Measurements from ENCODE around the gene RELN.
A peak's percentile ranks its signal among the peaks of the same experiment; 100 is the strongest.

RELN gene

DNA sequence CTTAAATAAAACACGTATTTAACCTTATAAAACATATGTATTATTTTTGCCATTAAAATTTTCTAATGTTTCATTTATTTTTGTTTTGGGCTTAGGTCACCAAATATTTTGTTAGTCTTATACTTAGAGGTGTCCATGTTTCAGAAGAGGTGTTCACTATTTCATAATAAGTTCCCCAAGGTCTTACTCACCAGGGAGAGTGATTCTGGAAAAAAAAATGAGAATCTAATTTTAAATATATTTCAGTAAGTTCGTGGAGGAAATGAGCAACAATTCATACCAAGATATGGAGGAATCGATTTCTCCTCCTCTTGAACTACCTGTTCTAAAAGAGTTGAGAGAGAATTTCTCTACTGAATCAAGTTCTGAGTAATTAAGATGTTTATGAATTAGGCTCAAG is 271.9 kb downstream of the RELN start:
- no peak for DNase-seq (ENCODE audit: low read depth)

DNA sequence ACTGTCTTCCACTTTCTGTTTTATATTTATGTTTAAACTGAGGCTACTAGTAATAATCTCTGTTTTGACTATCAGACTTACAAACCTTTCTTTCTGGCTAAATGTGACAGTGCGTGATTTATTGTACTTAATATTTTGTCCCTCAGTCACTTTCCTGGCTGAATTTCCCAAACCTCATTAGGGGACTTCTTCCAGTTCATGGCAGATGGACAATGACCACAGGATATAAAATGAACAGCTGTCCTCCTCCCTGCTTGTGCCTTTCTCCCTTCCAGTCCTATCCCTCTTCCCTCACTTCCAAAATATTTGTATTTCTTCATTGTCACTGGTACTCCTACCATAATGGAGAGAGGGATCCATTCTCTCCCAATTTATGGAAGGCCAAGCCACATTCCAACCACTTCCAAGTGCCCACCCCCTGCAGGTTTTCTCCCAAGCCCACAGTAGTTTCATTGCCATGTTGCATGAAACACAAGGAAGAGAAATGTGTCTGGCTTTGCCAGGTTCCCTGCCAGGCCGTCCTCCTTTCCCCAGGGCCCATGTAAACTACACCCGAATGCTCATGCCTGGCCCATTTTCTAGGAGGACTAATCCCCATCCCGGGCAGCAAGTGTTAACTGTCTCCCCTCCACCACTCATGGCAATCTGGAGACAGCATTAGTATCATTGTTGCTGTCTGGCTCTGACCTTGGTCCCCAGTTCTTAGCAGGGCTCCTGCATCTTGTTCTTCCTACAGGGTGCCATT is 273.9 kb downstream of the RELN start:
- DNase-seq (ENCODE audit: low read depth) = no peak

DNA sequence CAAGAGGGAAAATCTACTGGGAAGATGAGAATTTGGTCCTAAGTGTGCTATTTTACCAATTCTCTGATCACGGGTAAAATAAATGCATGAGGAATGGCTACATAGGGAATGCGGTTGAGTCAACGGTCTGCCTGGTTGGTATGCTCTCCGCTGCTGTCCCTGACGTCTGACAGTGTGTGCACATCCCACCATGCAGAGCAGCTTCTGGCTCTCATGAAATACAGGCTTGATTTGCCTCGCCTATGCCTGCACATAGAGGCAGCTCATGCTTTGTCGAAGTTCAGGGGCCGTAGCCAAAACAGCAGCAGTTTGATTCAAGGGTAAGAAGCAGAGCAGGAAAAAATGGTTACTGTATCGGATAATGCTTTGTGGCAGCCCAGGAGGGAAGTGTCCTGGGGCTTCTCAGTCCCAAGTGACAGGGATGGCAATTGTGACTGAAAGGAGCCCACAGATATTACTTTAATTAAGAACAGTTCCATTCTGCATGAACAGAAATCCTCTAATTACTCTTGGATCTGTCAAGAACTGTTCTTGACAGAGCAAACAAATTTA is 275.0 kb downstream of the RELN start:
- peak; percentile 38 for DNase-seq (ENCODE audit: low read depth)

DNA sequence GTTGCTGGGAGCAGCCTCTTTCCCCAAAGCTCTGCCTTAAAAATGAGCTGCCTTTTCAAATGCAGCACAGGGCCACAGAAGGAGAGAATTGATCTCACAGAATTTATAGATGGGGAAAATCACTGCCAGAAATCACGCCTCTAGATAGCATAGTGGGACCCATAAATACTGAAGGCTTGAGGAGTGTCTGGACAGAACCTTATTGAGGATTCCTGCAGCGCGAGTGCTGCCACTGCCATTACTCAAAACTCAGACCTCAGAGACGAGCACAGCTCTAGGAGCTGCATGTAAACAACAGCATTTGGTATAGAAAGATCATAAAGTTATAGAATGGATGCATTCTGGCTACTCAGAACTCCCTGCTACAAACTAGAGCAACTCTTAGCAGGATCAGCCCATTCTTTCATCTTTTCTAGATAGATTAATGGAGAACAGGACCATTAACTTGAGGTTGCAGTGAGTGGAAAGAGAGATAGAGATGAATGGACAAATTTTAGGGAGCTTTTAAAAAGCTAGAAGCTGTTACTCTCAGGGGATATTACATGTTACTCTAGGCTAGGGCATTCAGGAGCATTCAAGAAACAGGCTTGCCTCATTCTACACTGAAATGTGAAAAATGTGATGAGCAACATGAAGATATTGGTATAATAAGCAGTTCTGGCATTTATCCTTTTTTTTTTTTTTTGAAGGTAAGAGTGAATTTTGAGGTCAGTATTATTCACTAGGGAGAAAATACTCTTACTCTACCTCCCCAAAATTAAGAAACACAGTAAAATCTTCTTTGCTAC is 276.3 kb downstream of the RELN start:
- peak; percentile 58 for DNase-seq (ENCODE audit: low read depth)

DNA sequence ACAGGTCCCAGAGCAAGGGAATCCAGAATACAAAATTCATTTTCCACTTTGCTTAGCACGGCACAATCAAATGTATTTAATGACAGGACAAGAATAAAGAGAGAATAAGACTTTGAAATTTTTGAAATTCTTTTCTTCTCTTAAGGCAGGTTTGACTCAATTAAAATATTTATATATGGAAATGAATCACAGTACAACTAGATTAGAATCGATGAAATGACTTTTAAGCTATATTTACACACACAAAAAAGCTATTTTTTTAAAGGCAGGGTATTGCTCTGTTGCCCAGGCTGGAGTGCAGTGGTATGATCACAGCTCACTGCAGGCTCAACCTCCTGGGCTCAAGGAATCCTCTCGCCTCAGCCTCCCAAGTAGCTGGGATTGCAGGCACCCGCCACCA is 278.0 kb downstream of the RELN start:
- DNase-seq (ENCODE audit: low read depth) = peak; percentile 37

DNA sequence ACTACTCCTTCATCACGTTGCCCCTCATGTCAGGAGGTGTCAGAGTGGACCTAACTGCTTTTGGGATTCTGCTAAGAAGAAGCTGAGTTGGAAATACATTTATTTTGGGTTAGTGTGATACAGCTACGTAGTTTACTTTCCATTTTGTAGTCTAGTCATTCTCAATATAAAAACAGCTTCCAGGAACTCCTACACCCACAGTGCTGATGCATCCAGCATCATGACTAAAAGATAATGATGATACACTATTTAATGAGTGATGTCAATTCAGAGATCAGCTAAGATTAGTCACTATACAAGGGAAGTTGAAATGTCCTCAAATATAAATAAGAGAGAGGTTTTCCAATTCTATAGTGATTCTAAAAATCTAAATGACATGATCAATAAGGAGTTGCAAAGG is 279.2 kb downstream of the RELN start:
- peak; percentile 67 for DNase-seq (ENCODE audit: low read depth)

DNA sequence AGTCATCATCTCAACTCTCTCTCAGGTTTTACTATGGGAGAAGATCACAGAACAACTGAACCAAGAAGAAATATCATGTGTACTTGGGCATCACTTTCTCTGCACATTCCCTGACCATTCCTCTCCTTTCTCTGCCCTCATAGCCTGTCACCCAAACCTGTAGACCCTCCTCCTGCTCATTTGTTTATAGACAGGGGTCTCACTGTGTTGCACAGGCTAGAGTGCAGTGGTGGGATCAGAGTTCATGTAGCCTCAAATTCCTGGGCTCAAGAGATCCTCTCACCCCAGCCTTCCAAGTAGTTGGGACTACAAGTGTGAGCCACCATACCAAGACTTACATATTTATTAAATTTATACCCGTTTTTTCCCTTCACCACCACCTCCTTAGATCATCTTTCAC is 282.7 kb downstream of the RELN start:
- no peak for DNase-seq (ENCODE audit: low read depth)

DNA sequence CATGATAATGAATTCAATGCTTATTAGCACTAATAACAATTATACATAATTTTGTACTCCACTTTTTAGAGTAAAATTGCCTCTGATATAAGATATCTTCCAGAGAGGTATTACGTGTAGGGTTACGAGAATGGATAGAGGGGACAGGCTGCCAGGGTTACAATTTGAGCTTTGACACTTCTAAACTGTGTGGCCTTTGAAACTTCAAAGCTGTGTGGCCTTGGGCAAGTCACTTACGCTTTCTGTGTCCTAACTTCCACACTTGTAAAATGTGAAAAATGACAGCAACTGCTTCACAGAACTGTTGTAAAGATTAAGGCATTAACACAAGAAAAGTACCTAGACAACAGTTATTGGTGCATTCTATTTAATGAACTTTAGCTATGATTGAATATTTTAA is 283.9 kb downstream of the RELN start:
- no peak for DNase-seq (ENCODE audit: low read depth)

DNA sequence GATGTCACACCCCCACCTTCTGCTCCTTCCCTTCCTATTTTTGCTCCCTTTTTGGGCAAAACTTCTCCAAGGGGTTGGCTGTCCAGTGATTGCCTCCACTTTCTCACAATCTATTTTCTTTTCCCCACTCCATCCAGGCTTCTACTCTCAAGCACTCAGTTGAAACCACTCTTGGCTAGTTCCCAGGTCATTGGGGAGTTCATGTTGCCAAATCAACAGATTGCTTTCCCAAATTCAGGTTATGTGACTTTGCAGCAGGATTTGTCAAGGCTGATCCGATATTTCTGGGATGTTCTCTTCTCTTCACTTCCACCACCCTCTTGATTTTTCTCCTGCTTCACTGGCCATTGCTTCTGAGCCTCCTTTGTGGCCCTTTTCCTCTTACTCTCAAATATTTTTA is 284.8 kb downstream of the RELN start:
- no peak for DNase-seq (ENCODE audit: low read depth)

DNA sequence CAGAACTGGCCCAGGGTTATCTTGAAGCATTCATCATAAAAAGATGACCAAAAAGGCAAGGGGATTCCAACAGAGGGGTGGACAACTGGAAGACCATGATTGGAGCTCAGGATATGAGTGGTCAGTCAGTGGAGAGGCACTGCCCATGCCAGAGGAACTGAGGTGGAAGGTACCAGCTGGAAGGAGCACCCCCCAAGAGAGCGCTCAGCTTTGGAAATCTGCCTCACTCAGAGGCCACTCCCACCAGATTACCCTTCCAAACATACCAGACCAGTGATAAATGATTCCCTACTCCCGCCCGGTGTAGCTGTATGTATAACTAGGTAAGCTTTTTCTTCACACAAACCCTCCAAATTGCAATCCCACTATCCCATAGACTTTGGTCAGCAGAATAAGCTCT is 286.5 kb downstream of the RELN start:
- no peak for DNase-seq (ENCODE audit: low read depth)

DNA sequence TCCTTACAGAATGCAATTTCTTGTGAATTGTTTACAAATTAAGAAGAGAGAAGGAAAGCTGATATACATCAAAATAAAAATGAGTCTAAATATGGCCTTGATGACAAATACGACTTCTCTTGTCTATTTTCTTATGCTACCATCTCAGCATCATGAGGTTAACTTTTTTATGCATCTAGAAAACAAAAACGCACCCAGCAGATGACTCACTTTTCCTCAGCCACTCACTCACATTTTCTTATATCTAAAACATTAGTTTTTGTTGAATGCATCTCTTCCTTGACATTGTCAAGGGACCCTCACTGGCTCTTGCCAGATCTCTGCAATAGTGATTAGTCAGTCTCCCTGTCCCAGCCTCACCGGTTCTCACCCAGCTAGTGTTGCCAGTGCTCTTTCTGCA is 287.0 kb downstream of the RELN start:
- no peak for DNase-seq (ENCODE audit: low read depth)

DNA sequence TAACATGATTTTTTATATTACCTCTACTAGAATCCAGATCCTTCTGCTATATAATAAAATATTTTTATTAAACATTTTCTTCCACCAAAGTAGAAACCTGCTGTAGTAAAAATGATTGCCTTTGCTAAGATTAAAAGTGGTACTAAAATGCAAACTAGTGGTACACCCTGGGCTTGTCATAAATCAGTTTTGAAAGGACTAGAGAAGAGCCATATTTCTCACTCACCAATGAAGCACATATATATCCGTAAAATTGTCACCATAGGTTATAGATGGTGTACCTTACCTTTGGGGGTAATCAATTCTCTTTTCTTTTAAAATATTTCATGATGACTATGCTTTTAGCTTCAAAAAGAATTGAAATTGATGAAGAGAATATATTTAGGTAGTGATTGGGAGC is 290.4 kb downstream of the RELN start:
- DNase-seq (ENCODE audit: low read depth) = no peak

DNA sequence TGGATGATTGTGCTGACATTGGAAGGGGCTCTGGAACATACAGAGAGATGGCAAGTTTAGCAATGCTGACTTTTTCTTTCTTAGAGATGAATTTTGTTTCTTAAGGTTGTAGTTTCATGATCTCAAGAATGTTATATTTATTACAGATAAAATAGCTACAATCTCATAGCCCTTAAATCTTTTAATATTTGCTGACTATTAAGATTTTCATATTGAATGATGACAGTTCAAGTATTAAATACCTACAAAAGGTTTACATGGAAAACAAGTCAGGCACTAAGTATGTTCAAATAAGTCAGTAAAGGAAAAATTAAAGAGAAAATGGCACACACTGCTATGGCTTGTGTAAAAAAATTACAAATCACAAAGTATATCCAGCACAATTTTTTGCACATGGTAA is 291.4 kb downstream of the RELN start:
- no peak for DNase-seq (ENCODE audit: low read depth)

DNA sequence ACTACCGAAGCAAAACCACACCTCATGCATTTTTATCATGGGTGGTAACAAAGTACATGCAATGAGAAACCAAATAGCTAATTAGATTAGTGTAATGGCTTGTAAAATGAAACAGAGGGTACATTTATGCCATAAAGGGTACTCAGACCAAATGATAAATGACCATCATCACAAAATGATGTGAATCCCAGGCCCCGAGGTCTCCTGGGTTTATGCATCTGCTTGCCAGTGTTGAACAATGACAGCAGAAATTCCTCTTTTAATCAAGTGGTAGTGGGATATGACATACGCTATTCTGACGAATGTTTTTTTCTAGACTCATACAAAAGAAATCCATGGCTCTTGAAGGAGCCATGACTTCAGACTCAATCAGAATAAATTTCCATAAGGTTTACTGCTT is 293.9 kb downstream of the RELN start:
- DNase-seq (ENCODE audit: low read depth) = no peak

DNA sequence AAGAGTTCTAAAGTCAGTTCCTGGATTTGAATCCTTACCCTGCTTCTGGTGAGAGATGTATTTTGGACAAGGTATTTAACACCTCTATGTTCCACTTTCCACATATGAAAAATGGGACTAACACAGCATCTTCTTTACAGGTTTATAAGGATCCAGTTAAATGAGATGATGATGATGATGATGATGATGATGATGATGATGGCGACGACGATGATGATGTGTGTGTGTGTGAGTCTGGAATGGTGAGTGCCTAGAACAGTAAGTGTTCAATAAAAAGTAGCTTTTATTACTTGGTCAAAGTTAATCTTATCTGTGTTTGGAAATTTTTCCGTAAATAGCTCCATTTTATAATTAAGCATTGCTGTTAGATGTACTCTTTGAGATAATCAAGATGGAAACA is 295.2 kb downstream of the RELN start:
- no peak for DNase-seq (ENCODE audit: low read depth)

DNA sequence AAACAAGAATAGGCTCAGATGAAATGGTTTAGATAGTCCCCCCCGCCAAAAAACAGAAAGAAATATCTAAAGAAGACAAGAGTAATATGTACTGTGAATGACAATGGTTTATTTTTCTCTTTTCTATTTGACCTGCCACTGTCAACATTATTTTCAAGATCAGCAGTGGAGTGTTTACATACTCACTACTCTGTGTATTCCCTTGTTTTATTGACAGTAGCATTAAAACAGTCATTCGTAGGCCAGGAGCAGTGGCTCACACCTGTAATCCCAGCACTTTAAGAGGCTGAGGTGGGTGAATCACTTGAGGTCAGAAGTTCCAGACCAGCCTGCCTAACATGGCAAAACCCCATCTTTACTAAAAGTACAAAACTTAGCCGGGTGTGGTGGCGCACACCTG is 298.2 kb downstream of the RELN start:
- DNase-seq (ENCODE audit: low read depth) = no peak

DNA sequence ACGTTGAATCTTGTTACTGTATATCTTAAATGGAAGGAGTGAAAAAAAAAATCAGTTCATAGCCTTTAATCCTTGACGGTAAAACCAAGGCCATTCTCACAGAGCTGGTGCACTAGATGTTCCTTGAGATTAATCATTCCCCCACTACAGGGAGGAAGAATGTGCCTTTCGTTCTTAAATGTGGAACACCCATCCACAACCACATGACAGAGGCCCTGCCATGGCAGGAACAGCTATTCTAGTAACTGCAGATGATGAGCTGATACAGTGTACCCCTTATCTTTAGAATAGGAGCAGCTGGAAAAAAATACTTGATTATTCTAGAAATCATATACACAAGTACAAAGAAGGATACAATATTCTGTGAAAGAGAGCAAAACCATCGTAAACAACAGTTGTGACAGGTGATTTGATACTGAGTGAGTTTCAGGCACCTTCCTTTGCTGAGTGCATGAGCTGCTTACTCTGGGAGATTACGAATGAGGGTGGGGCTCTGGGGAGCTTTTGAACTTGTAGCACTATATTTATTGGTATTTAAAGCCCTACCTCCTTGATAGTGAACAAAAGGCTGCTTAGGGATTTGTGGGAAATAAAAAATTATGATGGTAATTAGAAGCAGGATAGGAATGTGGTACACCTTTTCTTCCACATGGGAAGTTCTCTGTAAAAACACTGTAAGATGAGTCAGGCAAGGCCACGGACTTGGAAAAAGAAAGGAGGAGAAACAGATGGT is 299.1 kb downstream of the RELN start:
- no peak for DNase-seq (ENCODE audit: low read depth)

DNA sequence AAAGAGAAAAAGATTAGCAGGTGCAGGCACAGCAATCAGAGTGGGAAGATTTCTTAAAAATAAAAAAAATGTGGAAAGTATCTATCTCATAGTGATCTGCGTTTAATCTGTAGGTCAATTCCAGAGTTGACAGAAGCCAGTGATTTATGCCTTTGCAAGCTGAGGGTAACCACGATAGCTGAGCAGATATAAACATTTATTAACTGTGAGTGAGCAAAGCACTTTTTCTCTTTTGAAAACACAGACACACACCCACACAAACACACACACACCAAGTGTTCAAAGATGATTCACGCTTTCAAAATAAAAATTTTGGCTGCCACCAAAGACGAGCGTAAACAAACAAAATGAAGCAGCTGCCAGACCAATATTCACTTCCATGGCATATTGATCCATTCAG is 300.2 kb downstream of the RELN start:
- DNase-seq (ENCODE audit: low read depth) = peak; percentile 43

DNA sequence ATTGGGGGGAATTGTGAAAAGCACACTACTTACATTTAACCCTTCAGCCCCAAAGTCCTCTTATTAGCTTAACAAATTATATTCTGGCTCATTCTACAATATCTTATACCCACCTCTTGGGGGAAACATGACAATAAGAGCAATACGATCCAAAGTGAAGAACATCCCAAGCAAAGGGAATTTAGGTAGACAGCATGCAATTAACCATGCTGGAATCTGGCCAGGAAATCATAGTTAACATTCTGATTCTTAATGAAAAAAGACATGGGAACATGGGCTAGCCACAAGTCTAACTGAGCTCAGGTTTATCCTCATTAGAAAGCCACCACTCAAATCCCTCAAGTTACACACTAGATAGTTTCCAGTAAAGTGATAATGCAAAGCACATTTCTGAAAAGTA is 301.5 kb downstream of the RELN start:
- no peak for DNase-seq (ENCODE audit: low read depth)

DNA sequence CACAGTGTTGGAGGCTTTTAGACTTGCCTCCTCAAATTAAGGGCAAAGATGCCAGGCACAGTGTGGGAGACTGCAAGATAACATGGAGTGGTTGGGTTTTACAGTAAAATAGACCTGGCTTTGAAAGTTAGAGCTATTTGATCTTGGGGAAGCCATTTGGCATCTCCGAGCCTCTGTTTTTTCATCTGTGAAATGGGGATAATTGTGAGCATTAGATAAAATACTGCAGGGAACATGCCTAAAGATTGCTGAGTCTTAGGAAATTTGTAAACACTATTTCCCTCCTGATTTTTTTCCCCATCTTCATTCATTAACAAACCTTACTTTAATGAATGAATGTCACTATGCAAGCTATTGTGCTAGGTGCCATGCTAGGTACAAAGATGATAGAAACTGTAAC is 302.2 kb downstream of the RELN start:
- DNase-seq (ENCODE audit: low read depth) = no peak

DNA sequence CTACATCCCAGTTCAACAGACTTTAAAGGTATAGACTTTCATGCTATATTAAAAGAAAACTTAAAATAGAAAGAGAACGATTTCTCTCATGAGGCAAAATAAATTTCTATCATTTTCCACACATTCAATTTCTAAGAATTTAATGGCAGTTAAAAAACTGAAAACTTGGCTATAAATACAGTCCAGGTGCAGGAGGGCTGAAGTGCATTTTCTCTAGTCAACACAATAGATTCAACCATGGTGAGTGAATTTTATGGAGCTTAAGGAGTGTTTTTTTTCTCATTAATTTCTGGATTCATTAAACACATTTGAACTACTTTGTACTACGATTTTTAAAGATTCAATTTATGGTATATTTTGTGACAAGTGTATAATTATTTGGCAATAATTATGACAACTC is 302.7 kb downstream of the RELN start:
- DNase-seq (ENCODE audit: low read depth) = no peak

DNA sequence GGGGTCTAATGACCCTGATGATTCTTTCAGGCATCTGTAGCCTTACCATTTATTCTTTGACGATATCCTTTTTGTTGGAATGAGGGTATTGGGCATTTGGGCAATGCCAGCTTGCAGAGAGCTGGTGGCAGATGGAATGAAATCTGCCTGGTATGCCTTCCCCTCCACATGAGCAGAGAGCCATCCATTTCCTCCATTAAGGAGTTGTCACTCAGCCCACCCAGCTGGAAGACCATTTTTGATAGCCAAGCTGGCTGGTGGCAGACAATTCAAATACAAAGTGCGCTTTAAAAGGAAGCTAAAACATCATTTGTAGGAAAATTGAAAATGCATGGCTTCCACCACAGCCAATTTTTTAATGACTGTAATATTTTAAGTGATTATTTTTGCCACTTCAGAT is 303.4 kb downstream of the RELN start:
- no peak for DNase-seq (ENCODE audit: low read depth)

DNA sequence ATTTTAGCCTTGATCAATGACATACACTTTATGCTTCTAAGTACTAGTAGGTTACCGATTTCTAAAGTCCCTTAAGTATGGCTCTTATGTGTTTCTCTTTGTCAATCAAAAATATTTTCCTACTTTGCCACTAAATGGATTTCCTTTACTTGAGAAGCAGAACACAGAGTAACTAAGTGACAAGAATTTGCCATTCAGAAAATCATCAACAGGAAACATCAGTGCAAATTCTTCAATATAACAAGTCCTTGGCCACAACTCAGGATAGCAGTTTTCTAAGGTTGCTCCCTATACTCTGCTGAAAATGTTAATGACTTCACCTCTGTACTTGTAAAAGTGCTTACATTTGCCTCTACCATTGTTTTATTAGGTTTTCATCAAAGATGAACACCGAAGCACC is 303.8 kb downstream of the RELN start:
- DNase-seq (ENCODE audit: low read depth) = no peak

All from EH (cell line).